Measurements from ENCODE around the gene GNAQ.

The GNAQ gene

DNA sequence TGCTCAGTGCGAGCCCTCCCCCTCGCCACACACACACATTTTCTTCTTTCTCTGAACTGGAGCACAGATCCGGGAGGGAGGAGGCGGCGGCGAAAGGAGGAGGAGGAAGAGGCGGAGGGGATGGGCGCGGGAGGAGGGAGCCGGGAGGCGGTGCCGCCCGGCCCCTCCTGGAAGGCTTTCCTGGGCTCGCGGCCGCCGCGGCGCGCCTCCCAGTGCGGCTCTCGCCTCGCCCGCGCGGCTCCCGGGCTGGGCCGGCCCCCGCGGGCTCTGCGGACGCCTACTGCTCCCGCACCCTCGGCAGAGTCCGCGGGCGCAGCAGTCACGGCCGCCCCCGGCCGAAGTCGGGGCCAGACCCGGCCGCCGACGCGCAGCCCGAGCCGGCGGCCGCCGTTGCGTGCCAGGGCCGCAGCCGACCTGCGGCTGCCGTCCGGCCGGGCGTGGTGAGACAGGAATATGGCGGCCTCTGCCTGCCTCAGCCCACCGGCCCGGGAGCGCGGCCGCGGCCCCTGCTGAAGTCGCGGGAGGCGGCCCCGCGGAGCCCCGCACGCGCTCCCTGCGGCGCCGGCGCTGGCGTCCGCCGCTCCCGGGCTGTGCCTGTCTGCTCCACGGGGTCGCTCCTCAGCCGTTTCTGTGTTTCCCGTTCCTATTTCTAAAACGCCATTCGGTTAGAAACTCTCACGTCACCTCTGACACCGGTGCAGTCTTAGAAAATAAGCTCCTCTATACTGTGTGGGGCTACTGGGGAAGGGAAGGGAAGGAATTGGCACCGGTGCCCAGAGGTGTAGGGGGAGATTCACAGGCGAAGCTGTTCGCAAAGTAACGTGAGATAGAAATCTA is 500 bp upstream of the GNAQ start:
- DNase-seq = peak; percentile 58

DNA sequence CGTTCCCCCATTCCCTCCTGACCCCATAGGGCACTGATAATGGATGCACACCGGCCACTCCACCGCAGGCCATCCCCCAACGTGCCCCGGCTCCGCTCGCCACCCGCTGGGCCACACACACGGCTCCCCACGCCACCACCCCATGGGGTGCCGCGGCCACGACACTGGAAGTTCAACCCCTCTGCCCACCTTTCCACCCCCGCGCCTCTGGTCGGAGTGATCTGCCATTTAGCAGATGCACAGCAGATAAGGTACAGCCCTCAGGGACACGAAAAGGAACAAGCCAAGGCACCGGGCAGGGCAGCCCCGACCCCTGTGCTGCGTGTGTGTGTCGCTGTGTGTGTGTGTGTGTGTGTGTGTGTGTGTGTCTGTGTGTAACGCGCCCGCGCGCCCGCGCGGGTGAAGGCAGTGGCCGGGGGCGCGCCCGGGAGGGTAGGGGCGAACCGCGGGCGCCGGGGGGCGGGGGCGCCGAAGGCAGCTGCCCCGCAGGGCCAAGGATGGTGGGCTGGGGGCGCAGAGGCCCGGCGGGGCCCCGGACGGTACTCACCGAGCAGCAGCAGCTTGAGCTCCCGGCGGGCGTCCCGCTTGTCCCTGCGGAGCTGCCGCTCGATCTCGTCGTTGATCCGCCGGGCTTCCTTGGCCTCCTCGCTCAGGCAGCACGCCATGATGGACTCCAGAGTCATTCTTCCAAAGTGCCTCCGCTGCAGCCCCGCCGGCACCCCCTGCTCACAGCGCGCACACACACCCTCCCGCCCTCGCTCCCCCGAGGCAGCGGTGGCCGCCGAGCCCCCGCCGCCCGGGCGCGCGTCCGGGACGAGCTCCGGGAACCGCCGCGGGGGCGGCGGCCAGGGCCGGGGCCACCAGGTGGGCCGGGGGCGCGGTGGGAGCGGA is 813 bp downstream of the GNAQ start:
- peak; percentile 72 for DNase-seq

DNA sequence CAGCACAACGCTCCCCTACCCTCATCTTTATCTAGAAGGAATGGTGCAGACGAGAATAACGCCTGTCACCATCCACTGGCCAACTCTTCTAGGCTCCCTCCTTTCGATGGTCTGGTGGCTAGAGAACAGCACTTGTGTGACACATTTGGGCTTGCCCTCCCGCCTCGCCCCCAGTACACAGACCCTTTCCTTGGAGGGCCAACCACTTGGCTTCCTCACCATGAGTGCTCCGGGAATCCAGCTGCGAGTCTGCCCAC is 1.4 kb downstream of the GNAQ start:
- DNase-seq = peak; percentile 43

DNA sequence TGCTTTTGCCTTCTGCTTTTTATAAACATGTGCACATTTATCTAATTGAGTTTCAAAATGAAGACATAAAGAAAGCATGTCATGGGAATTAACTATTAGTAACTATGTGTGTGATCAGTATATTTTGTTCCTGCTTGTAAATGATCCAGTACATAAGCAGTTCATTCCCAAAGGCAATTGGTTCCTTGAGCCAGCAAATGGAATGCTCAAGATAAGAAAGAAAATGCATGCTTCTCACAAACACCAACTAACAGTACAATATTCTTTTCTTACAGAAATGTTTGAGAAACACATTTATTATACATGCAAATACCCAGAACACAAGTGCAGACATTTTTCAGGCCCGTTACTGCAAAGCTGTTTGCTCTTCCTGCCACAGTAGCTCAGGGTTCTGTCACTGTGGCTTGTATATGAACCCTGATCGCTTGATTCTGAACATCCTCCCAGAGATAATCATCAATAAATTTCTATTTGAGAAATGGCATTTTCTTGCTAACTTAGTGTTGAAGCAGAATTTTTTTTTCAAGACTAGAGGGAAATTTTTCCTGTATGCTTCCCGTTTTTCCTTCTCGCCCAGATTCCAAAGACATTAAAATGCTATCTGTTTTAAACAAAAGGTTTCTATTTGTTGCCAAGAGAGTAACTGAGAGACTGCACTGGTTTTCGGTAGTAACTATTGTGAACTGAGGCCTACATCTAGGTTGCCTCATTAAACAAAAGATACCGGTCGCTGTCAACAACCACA is 1.9 kb downstream of the GNAQ start:
- DNase-seq = no peak

DNA sequence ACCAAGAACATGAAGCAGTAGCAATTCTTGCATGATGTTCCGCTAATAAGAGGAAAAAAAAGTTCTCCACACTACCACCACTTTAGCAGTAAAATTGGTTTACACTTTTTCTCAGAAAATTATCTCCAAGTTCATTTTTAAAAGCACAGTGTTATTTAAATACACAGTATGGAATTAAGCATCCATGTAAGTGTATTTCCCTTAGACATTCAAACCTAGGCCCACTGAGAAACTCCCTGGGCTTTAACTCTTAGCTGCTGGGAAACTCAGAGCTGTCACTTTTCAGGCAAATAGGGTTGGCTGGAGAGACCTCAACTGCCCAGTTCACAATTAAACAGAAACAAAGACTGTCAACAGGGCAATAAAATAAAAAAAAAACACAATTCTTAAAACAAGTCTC is 2.7 kb downstream of the GNAQ start:
- no peak for DNase-seq

DNA sequence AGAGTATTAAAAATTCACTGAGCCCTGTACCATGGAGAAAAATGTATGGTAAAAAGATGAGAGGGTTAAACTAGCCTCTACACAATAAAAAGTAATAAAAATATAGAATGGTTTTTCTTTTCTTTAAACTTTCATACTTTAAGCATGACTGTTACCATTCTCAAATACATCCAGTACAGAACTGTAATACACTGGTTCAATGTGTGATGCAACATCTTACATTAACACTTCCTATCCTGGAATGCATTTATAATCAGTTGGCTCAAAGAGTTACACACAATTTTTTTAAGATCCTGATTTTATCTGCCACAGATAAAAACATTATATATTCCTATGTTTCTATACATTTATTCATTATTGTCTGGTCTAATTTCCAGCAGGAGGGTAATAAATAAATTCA is 4.7 kb downstream of the GNAQ start:
- DNase-seq = no peak

DNA sequence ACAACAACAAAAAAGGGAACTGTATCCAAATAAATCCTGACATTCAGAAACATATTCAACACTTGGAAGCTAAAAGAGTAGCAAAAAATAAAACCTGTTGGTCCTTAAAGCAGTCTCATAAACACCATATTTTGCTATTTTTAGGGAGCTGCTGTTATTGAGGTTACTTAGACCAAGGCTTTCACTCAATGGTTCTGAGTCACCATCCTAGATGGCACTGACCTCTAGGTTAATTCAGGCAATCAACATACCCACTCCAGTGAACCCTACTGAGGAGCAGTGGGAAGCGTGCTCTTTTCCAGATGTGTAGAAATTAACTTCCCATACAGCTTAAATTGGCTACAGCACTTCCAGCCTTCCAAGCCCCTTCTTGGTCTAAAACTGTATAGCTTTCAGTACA is 5.2 kb downstream of the GNAQ start:
- no peak for DNase-seq

DNA sequence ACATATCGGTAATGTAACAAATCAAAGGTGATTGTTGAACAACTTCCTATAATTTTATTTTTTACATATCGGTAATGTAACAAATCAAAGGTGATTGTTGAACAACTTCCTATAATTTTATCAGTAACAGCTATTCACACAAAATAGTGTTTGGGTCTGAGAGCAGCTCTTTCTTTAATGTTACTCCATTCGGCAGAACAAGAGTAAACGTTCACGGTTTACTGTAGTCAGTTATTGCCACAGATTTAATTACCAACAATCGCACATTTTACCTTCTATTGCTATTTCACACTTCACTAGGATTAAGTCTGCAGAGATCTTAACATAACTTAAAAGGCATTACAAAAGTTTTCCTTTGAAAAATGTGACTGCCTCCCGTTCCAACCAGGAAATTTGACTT is 6.4 kb downstream of the GNAQ start:
- DNase-seq = no peak

DNA sequence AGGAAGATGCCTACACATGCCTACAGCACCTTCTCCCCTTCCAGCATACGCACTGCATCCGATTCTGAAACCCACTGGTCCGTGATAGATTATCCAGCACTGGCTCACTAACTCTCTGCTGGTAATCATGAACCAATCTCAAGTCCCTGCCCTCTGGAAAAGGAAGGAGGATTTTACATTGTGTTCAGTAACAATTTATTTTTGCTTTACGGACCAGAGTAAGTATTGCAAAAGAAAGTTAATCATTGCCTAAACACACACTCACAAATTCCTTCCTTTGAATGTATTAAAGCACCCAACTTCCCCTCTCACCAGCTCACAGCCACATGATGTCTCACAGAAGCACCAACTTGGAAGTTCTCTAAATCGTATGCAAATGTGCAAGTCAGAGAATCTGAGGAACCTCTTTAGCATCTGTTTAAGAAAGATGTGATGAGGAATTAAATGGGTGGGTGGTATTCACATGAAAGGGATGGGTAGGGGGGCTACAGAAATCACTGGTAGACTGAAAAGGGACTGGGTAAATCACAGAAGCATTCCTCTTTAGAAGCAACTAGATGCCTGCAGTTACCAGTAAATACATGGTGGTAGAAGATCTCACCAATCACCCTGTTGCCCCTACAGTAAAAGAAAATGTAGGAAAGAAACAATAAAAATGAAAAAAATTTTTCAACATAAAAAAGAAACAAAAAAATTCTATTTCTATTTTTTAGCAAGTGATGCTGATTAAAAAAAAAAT is 8.4 kb downstream of the GNAQ start:
- DNase-seq = no peak

DNA sequence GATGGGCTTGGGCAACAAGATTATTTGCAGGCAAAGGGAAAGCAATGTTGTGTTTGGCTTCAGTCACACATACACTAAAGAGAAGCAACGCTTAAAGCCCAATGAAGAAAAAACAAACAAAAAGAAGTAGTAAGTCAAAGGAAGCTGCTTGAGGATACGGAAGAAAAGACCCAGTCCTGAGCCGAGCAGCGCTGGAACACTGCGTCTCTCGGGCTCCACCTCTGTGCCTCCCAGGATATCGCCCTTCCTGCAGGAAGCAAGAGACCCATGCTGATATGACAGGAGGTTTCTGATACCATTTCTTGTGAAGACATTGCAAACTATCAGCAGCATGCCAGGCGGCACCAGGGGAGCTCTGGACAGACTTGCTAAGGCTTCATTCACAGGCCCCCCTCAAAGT is 9.9 kb downstream of the GNAQ start:
- DNase-seq = no peak

DNA sequence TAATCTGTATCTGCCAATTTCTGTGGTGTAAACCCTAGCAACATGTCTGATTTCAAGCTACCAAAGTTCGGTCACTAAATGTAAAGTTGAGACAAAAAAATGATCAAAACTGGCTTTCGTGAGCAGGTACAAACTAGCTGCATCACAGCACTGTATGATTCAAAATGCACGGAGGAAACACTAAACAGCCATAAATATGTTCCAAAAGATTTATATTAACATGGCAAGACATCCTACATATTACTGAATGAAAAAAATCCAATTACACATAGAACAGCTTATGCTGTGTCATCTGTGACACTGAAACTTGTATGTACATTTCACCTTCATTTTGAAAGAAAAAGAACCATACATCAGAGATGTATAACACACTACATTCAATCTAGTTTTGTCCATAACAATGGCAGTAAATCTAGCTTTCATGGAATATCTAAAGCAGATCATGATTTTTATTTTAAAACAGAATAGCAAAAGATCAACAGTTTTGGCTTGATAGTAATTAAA is 14.4 kb downstream of the GNAQ start:
- DNase-seq = no peak

DNA sequence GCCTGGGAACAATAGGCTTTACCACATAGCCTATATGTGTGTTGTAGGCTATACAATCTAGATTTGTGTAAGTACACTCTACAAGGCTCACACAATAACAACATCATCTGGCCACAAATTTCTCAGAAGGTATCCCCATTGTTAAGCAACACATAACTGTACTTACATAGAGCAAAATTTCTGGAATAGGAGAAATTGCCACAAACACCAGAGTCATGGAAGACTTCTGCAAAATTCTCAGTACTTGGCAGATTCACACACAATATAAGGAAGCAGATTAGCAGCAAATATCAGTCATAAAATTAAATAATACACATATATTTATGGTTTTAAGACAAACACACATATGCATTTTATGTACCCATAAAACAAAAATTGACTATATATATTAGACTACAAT is 16.4 kb downstream of the GNAQ start:
- DNase-seq = no peak

DNA sequence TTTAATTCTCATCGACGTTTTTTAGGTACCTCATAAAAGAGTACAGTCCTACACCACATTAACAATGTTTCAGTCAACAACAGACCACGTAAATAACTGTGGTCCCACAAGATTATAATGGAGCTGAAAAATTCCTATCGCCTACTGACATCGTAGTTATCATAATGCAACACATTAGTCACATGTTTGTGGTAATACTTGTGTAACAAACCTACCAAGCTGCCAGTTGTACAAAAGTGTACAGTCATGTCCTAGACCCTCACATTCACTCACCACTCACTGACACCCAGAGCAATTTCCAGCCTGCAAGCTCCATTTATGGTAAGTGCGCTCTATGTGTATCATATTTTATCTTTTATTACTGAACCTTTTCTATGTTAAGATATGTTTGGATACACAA is 16.8 kb downstream of the GNAQ start:
- DNase-seq = no peak

DNA sequence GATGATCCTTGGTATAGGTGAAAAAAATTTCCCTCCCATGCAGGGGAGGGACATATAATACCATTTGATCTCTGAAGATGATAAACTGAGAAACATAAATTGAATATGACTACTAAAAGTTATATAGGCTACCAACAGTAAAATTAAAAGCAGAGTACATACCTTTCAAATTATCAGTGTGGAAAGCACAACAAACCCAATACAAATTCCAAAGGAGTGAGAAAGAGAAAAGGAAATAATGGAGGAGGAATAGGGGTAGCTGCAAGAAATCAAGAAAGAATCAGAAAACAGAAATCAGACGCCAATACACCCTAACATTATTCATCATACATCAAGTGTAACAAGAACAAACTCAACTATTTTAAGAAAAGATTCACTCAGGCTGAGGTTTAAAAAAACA is 17.7 kb downstream of the GNAQ start:
- no peak for DNase-seq

DNA sequence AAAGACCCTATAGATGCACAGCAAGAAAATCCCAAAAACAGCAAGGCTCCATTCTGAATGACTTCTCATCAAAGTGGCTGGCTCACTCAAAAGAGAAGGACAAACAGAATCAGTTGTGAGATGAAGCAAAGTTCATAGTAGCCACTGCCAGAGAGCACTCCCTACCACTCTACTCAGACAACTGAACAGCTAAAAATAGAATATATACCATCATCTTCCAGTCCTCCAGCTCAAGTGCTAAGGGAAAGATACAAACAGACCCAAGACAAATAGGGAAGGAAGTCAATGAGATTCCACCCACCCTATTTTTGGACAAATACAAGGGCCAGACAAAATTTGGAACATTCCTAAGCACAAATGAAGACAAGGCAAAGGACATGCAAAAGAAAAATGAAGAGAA is 20.6 kb downstream of the GNAQ start:
- no peak for DNase-seq

DNA sequence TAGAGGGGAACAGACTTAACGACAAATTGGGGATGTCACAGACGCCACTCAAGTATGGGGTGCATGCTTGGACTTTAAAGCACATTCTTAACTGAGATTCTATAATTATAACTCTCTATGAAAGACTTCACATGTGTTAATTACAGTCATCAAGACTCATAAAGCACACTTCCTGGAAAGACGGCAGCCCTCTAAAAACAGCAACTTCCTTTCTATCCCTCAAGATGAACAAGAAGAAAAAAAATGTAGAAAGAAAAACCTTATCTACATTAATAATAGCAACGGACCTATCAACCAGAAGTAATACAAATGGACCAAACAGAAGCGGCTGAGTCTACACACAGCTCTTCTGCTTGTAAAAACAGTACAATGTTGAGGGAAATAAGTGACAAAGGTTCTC is 21.2 kb downstream of the GNAQ start:
- DNase-seq = no peak

DNA sequence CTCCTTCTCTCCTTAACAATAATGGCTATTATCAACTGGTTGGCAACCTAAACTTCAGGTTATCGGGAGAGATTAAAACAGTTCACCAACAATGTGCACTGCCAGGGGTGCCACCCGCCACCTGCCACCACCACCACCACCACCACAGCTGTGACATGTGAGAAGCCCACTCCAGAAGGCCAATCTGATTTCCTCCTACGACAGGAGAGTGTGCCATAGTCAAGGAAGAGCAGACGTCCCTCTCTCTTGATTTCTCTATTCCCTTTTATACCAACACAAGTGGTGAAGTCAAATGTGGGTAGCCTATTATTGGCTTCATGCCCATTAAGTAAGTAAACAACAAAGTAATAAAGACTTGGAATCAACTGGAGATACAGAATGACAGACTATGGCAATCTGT is 22.4 kb downstream of the GNAQ start:
- DNase-seq = no peak

DNA sequence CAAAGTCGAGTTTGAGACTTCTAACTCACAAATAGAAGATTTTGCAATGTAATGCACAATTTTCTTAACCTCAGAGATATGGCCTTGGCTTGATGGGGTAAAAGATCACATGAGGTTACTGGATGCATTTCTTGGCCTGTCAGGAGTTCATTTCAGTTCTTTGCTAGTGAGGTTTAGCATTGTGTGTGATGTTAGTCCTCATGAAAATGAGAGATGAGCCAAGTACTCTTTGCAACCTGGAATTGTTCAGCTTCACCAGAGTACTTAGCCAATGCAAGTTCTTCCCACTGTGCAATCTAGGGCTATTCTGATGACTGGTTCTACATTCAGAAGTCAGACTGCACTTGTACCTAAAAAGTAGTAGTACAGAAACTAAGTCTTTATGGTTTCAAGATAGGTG is 24.9 kb downstream of the GNAQ start:
- DNase-seq = no peak

DNA sequence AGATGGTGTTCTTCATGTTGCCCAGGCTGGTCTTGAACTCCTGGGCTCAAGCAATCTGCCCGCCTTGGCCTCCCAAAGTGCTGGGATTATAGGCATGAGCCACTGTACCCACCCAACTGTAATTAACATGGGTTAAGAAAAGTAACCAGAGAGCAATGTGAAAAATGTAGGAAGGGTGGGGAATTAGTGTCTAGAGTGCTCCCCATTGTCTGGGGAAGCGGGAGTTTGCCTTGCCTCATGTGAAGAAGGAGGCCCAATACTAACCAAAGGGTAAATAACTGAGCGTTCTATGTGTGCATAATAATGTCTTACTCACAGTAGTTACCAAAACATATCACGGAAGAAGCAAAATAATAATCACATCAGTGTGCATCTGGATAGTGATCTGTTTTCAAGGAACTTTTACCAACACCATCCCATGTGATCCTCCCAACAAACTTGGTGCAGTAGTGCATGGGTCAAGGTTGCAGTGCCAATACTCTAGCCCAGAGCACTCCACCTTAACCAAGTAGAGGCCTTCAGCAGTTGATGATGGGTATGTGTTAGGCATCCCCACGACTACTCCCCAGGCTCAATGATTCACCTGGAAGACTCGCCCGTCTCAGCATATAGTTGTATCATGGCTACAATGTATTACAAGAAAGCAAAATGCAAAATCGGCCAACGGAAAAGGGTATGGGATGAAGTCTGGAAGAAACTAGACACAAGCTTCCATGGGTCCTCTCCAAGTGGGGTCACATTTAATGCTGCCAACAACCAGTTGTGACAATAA is 26.2 kb downstream of the GNAQ start:
- DNase-seq = no peak

DNA sequence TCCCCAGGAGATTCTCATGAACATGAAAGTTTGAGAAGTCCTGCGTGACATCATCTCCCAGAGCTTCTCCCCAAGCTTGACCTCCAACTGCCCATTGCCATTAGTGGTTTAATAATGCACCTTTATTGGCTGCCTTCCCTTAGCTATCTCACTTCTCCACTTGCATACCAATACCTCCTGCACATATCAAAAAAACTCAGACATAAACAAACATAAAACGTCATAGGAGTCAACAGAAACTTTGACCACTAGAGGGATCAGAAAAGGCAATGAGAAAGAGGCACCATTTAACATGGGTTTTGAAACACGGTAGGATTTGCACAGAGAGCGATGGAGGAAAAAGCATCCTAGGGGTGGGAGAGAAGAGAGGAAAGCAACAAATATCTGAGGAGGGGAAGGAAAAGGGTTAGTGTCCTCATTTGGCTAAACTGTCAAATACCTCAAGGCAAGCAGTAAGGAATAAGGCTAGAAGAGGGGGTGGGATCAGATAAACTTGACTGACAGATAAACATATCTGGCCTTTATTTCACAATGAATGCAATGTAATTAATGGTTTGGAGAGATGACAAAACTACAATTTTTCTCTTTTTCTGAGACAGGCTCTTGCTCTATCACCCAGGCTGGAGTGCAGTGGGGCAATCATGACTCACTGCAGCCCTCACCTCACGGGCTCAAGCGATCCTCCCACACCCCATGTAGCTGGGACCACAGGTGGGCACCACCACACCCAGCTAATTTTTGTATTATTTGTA is 27.0 kb downstream of the GNAQ start:
- no peak for DNase-seq

DNA sequence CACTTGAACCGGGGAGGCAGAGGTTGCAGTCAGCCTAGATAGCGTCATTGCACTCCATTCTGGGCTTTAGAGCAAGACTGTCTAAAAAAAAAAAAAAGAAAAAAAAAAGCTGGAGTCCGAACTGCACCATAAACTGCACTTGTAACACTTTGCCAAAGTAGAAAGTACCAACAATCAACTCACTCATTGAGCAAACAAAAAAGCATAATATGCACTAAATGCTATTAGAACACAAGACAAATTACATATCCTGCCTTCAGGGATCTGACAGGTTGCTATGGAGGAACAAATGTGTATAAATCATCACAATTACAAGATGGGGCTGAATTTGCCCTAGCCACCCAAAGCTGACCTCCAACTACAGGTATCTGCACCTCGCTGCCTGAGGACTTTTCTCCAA is 27.9 kb downstream of the GNAQ start:
- no peak for DNase-seq
